ENCODE data around the gene VCX2. TPM values are rescaled to one million over a fixed set of nuclear protein-coding genes. Genes with fewer than 3 reads are reported as not detected.
"Not testable (repeated sequence)": the region's sequence is repeated elsewhere in the genome, so short reads cannot be mapped to it uniquely, and the experiment has no call there.

VCX2 gene
- total RNA-seq, 4 donors from 2014 or later, result not detected

GRCh38 chrX:8138252-8138651 is 32.8 kb downstream of the VCX2 start:
- H3K4me3 ChIP-seq (ENCODE audit: low read depth, poor library complexity, severe bottlenecking), result no peak overlapping the region
- no peak for TF ChIP-seq POLR2A (IDR thresholded peaks at IDR 0.05)
- TF ChIP-seq CTCF (IDR thresholded peaks at IDR 0.05), result no peak
- intact Hi-C loops (cut with DNase I; ENCODE audit: low total_unique reads), result no loop called here
- DNase-seq (ENCODE audit: low spot score in 2 of 2), result no peak
- 78 to 80% methylated on average over 5 of the region's 5 CpGs for WGBS, 2 donors

DNA sequence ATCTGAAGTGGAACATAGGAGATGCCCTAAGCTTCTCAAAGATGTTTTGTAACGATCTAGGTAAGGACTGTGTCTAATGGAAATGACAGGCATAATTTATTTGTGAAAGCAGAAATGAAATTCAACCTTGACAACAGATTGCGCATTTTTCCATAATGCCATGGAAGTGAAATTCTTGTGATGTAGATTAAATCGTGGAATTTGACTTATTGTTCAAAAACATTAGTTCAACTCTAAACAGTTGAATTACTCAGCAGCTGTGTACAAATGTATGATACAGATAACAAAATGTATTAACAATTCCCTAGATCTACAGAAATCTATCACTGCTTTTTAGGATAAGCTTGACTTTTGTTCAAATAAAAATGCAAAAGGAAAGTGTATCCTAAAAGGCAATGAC is 44.4 kb downstream of the VCX2 start:
- no peak overlapping the region for H3K4me3 ChIP-seq (ENCODE audit: low read depth, poor library complexity, severe bottlenecking)
- no peak for DNase-seq (ENCODE audit: low spot score in 2 of 2)
- intact Hi-C loops (cut with DNase I; ENCODE audit: low total_unique reads), result no loop called here
- 82 to 84% methylated on average over 3 of the region's 3 CpGs for WGBS, 2 donors
- TF ChIP-seq POLR2A (IDR thresholded peaks at IDR 0.05) (no peak), CTCF (IDR thresholded peaks at IDR 0.05) (no peak)

DNA sequence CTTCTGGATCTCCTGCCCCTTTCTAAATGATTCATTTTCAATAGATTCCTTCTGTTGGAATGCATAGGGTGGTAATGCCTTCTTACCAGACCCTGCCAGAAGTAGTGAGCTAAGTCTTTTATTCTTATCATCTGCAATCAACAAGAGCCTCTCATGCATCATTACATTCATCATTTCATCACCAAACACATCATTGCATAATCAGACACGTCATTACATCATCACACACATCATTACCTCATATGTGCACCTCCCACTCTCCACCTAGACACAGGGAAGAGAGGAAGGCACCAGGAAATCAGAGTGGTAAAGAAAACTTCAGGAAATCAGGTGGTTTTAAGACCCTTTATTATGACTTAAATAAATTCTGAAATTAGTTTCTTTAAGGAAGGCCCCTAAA is 45.0 kb downstream of the VCX2 start:
- intact Hi-C loops (cut with DNase I; ENCODE audit: low total_unique reads), result no loop called here

GRCh38 chrX:8125566-8125965 is 45.5 kb downstream of the VCX2 start:
- no peak overlapping the region for H3K4me3 ChIP-seq (ENCODE audit: low read depth, poor library complexity, severe bottlenecking)
- no peak for DNase-seq (ENCODE audit: low spot score in 2 of 2)
- TF ChIP-seq POLR2A (IDR thresholded peaks at IDR 0.05) (no peak), CTCF (IDR thresholded peaks at IDR 0.05) (no peak)
- intact Hi-C loops (cut with DNase I; ENCODE audit: low total_unique reads), result no loop called here
- 78 to 93% methylated on average over 4 to 6 of the region's 6 CpGs for WGBS, 2 donors

More for the DNA sequence above, 45.0 kb downstream of the VCX2 start:
- no peak for DNase-seq (ENCODE audit: low spot score in 2 of 2)
- H3K4me3 ChIP-seq (ENCODE audit: low read depth, poor library complexity, severe bottlenecking), result no peak overlapping the region
- 76 to 82% methylated on average over 1 of the region's 1 CpG for WGBS, 2 donors
- TF ChIP-seq CTCF (IDR thresholded peaks at IDR 0.05) (no peak), POLR2A (IDR thresholded peaks at IDR 0.05) (no peak)

DNA sequence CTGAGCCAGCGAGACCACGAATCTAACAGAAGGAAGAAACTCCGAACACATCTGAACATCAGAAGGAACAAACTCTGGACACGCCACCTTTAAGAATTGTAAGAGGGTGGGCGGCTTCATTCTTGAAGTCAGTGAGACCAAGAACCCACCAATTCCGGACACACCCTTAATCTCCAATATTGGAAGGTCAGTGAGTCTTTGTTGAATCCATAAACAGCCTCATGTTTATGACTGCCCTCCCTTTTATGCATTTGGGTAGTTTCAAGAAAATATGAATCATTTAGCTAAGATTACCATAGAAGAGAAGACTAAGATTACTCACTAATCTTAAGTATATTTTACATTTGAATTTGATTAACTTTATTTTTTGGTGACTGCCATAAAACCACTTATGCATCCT is 48.5 kb downstream of the VCX2 start:
- no peak for DNase-seq (ENCODE audit: low spot score in 2 of 2)
- TF ChIP-seq POLR2A (IDR thresholded peaks at IDR 0.05), result no peak
- no peak for TF ChIP-seq CTCF (IDR thresholded peaks at IDR 0.05)
- no peak overlapping the region for H3K4me3 ChIP-seq (ENCODE audit: low read depth, poor library complexity, severe bottlenecking)
- 91 to 96% methylated on average over 6 of the region's 6 CpGs for WGBS, 2 donors
- intact Hi-C loops (cut with DNase I; ENCODE audit: low total_unique reads), result no loop called here

- DNase-seq (ENCODE audit: low spot score in 2 of 2); intact Hi-C loops (cut with DNase I; ENCODE audit: low total_unique reads); H3K4me3 ChIP-seq (ENCODE audit: low read depth, poor library complexity, severe bottlenecking): not testable (repeated sequence)
- 95% methylated on average over 6 to 23 of the region's 23 CpGs for WGBS, 2 donors
These were observed 49.7 kb downstream of the VCX2 start for GRCh38 chrX:8121391-8121790.

MicroRNAs encoded within 50 kb of the gene (microRNA counts, 767-probe panel; counts per million panel counts)
- 0 to 358 counts per million in 2 donors for microRNA hsa-miR-651

Small RNA genes within 50 kb of the gene (microRNA-seq; reads per million reads assigned to microRNA genes)
- gene MIR651 (ENCODE audit: borderline number of aligned reads in 1 of 2, borderline replicate concordance in 2 of 2), result 17.0 to 17.7 reads per million in 2 donors

Other genes with a start within 250 kb of the VCX2 start
- 10 to 100 TPM in 3 of 4 donors, 1 to 10 TPM in 1; 4.8 to 31.6 (median 18.6) TPM for gene PNPLA4, start 243.9 kb downstream of the VCX2 start, total RNA-seq